HCT116 (cell line): ENCODE results near the gene PRRG4. TPM values are rescaled to one million over a fixed set of nuclear protein-coding genes. Genes with fewer than 3 reads are reported as not detected.

Source experiments
- ATAC-seq: fragments of 200-7000 bp; cut with Tn5 transposase; 2 replicates; pipeline ENCODE4 v1.9.1; 2020; ENCODE audit warnings: mild to moderate bottlenecking, moderate library complexity
- BruUV-seq: library from RNA; stranded (reverse); fragments of 400-500 nt; replicated peaks from 2 replicates; lab custom pipeline; 2021; lab: Mats Ljungman, UMichigan
- CTCF ChIA-PET: fragments of 300-600 bp; sonication (Branson Sonifier 250); formaldehyde crosslinking; loops from one replicate; lab custom pipeline; 2021; ENCODE audit warnings: antibody characterized with exemption; lab: Charles Lee
- POLR2A ChIA-PET: fragments of 300-600, 350-600 bp; sonication (Branson Sonifier 250); formaldehyde crosslinking; loops from one replicate; lab custom pipeline; 2021; ENCODE audit warnings: antibody characterized with exemption; lab: Charles Lee
- RAD21 ChIA-PET, 2 experiments: fragments of 300-600 bp; sonication (Branson Sonifier 250); formaldehyde crosslinking; loops; one replicate each; lab custom pipeline; 2023; ENCODE audit warnings: low total read pairs in 2 of 2; ENCODE audit not compliant: uncharacterized antibody in 2 of 2, unreplicated experiment in 2 of 2, low non-redundant PET in 1 of 2; lab: Charles Lee
- DNase-seq: peaks from one replicate; pipeline ENCODE4 v3.0.0-alpha.2; 2010; ENCODE audit warnings: low read depth, low spot score
- H2AFZ ChIP-seq: fragments of 200-600 bp; shearing (Covaris generic), sonication (generic); 2 replicates; pipeline ENCODE4 v1.6.1; 2017; ENCODE audit warnings: low read depth, mixed run types, mixed read lengths, antibody characterized with exemption, low read length; ENCODE audit not compliant: poor library complexity, severe bottlenecking
- H3K27ac ChIP-seq: 2 replicates; pipeline ENCODE4 v1.5.1; 2012; ENCODE audit warnings: low read depth, low read length
- H3K27me3 ChIP-seq: fragments of 200-600 bp; sonication (generic); 2 replicates; pipeline ENCODE4 v1.6.1; 2016; ENCODE audit warnings: mixed run types, low read length, mixed read lengths; ENCODE audit not compliant: insufficient read depth
- H3K36me3 ChIP-seq, 2 experiments: fragments of 200-500 bp in 1 of 2; fragments of 200-600 bp in 1 of 2; sonication (Bioruptor generic) in 1 of 2; sonication (generic) in 1 of 2; 2 replicates each; pipeline versions ENCODE4 v1.5.1 to v1.6.1; 2014 to 2016; ENCODE audit warnings: low read length in 2 of 2, inconsistent platforms in 1 of 2, mixed read lengths in 1 of 2, mixed run types in 1 of 2; ENCODE audit not compliant: insufficient read depth in 2 of 2, control insufficient read depth in 1 of 2
- H3K4me1 ChIP-seq, 2 experiments: fragments of 200-600 bp in 1 of 2; sonication (generic) in 1 of 2; 2 replicates each; pipeline versions ENCODE4 v1.5.1 to v1.6.1; 2012 to 2017; ENCODE audit warnings: low read length in 2 of 2, inconsistent platforms in 1 of 2, mild to moderate bottlenecking in 1 of 2, mixed read lengths in 1 of 2, mixed run types in 1 of 2, moderate library complexity in 1 of 2; ENCODE audit not compliant: insufficient read depth in 2 of 2, control insufficient read depth in 1 of 2
- H3K4me2 ChIP-seq: fragments of 200-600 bp; sonication (generic); 2 replicates; pipeline ENCODE4 v1.6.1; 2017; ENCODE audit warnings: mixed run types, low read length, mixed read lengths
- H3K4me3 ChIP-seq, 2 experiments: fragments of 200-600 bp in 1 of 2; sonication (generic) in 1 of 2; replicated peaks in 1 of 2; 2 replicates each; pipeline ENCODE4 v1.5.1; 2011 to 2016; ENCODE audit warnings: low read length in 2 of 2, control low read depth in 1 of 2, low read depth in 1 of 2, mild to moderate bottlenecking in 1 of 2, mixed read lengths in 1 of 2, mixed run types in 1 of 2
- H3K79me2 ChIP-seq: fragments of 200-600 bp; sonication (generic); 2 replicates; pipeline ENCODE4 v1.6.1; 2017; ENCODE audit warnings: mild to moderate bottlenecking, mixed run types, low read length, moderate library complexity, mixed read lengths; ENCODE audit not compliant: insufficient read depth
- H3K9ac ChIP-seq: fragments of 200-600 bp; sonication (generic); 2 replicates; pipeline ENCODE4 v1.6.1; 2016; ENCODE audit warnings: low read length, mixed read lengths
- H3K9me2 ChIP-seq: fragments of 200-600 bp; sonication (generic), shearing (Covaris generic); 2 replicates; pipeline ENCODE4 v1.6.1; 2017; ENCODE audit warnings: mixed run types, mild to moderate bottlenecking, moderate library complexity; ENCODE audit not compliant: insufficient read depth
- H3K9me3 ChIP-seq, 2 experiments: fragments of 200-500 bp in 1 of 2; fragments of 200-600 bp in 1 of 2; sonication (Bioruptor generic) in 1 of 2; sonication (generic) in 1 of 2; 2 replicates each; pipeline ENCODE4 v1.6.1; 2014 to 2017; ENCODE audit warnings: low read length in 2 of 2, mixed read lengths in 2 of 2, inconsistent platforms in 1 of 2, low read depth in 1 of 2, mild to moderate bottlenecking in 1 of 2, mixed run types in 1 of 2, moderate library complexity in 1 of 2; ENCODE audit not compliant: control insufficient read depth in 1 of 2, insufficient read depth in 1 of 2
- H4K20me1 ChIP-seq: fragments of 200-600 bp; sonication (generic), shearing (Covaris generic); 2 replicates; pipeline ENCODE4 v1.6.1; 2017; ENCODE audit warnings: mixed run types, mild to moderate bottlenecking, moderate library complexity; ENCODE audit not compliant: insufficient read depth
- ATF3 ChIP-seq: IDR thresholded peaks from 2 replicates; pipeline ENCODE4 v1.6.1; 2012
- CEBPB ChIP-seq: IDR thresholded peaks from 2 replicates; pipeline ENCODE4 v1.6.1; 2012; ENCODE audit warnings: low read depth
- CTCF ChIP-seq, 3 experiments: fragments of 200-600 bp in 1 of 3; sonication (generic) in 1 of 3; IDR thresholded peaks in 2 of 3; conservative IDR thresholded peaks in 1 of 3; 2 replicates each; pipeline ENCODE4 v1.5.1; 2012 to 2017; ENCODE audit warnings: low read depth in 2 of 3, low read length in 2 of 3, antibody characterized with exemption in 1 of 3, borderline replicate concordance in 1 of 3, control low read depth in 1 of 3, mild to moderate bottlenecking in 1 of 3, mixed read lengths in 1 of 3, mixed run types in 1 of 3, moderate library complexity in 1 of 3; ENCODE audit not compliant: insufficient read depth in 1 of 3
- EGR1 ChIP-seq: IDR thresholded peaks from 2 replicates; pipeline ENCODE4 v1.6.1; 2012; ENCODE audit warnings: low read depth
- ELF1 ChIP-seq: IDR thresholded peaks from 2 replicates; pipeline ENCODE4 v1.6.1; 2012; ENCODE audit warnings: low read depth, borderline replicate concordance
- JUND ChIP-seq: IDR thresholded peaks from 2 replicates; pipeline ENCODE4 v1.6.1; 2012
- MAX ChIP-seq: IDR thresholded peaks from 2 replicates; pipeline ENCODE4 v1.6.1; 2012
- POLR2AphosphoS5 ChIP-seq: IDR thresholded peaks from 2 replicates; pipeline ENCODE4 v1.6.1; 2011; ENCODE audit warnings: mild to moderate bottlenecking, low read depth, low read length, moderate library complexity
- RAD21 ChIP-seq: IDR thresholded peaks from 2 replicates; pipeline ENCODE4 v1.6.1; 2012; ENCODE audit warnings: low read depth, mild to moderate bottlenecking
- REST ChIP-seq: IDR thresholded peaks from 2 replicates; pipeline ENCODE4 v1.6.1; 2012; ENCODE audit warnings: low read depth
- SIN3A ChIP-seq: IDR thresholded peaks from 2 replicates; pipeline ENCODE4 v1.6.1; 2012; ENCODE audit warnings: low read depth
- SP1 ChIP-seq: IDR thresholded peaks from 2 replicates; pipeline ENCODE4 v1.6.1; 2012; ENCODE audit warnings: low read depth
- TCF7L2 ChIP-seq: IDR thresholded peaks from 2 replicates; pipeline ENCODE4 v1.7.0; 2011; ENCODE audit warnings: borderline replicate concordance, inconsistent platforms; ENCODE audit not compliant: insufficient read depth, insufficient read length; ENCODE audit errors: extremely low read depth
- ZFX ChIP-seq: fragments of 450-650 bp; IDR thresholded peaks from 2 replicates; pipeline ENCODE4 v1.6.1; 2017
- ZNF274 ChIP-seq: fragments of 200-500 bp; sonication (Bioruptor generic); IDR thresholded peaks from 2 replicates; pipeline ENCODE4 v1.6.1; 2014; ENCODE audit warnings: mild to moderate bottlenecking, low read depth, low read length, inconsistent platforms
- intact Hi-C: fragments of 100-400 bp; cut with micrococcal nuclease; formaldehyde crosslinking; loops from 2 replicates; pipeline ENCODE4 v1.10.0; 2022
- total RNA-seq: library from RNA; stranded (reverse); gene quantifications from one replicate; pipeline ENCODE4 v1.2.1, GENCODE V29; 2021; ENCODE audit not compliant: unreplicated experiment

The PRRG4 gene
- total RNA-seq, 1 experiment from 2014 or later = 5.4 TPM

- H3K4me3 ChIP-seq = no peak overlapping the region
- no peaks in the 10 kb centered on the region for H3K36me3 ChIP-seq
- H3K9me2 ChIP-seq = no peaks in the 10 kb centered on the region
- DNase-seq (no peak), ATAC-seq (peak; percentile 91)
- RAD21 ChIA-PET = no interaction called here
- TF ChIP-seq CTCF (IDR thresholded peaks at IDR 0.05 in 2 of 3, conservative IDR thresholded peaks at IDR 0.05 in 1 of 3; ENCODE audit: borderline replicate concordance in 1 of 3, insufficient read depth in 1 of 3, low read depth in 2 of 3, low read length in 2 of 3) = peak; percentile 28 to 72 (median 53); a peak in 4 of 6 replicates
- TF ChIP-seq ZFX = no peak
- TF ChIP-seq RAD21 = peak; percentile 41; the same call in 1 of the 2 replicates
- H3K4me1 ChIP-seq = no peaks in the 10 kb centered on the region
- no peak overlapping the region for H3K9ac ChIP-seq
- no peaks in the 10 kb centered on the region for H3K9me3 ChIP-seq
- H3K27me3 ChIP-seq = no peaks in the 10 kb centered on the region
- no peaks in the 10 kb centered on the region for H3K79me2 ChIP-seq
- no TSS peak for BruUV-seq
- H3K4me2 ChIP-seq = no peak overlapping the region
- no peak overlapping the region for H2AFZ ChIP-seq
- no peak overlapping the region for H3K27ac ChIP-seq
- CTCF ChIA-PET = no interaction called here
- POLR2A ChIA-PET = no interaction called here
- intact Hi-C loops = loop anchor here (10.0 kb wide), 1 partner anchor 194 kb away; no protein-coding TSS in a partner anchor
- H4K20me1 ChIP-seq = no peaks in the 10 kb centered on the region
Measured at GRCh38 chr11:32870676-32871075, 40.9 kb downstream of the PRRG4 start.

GRCh38 chr11:32874132-32874531 is 44.4 kb downstream of the PRRG4 start:
- no peak for ATAC-seq
- TF ChIP-seq REST (no peak), ZNF274 (no peak), MAX (no peak), CEBPB (no peak), ELF1 (no peak), JUND (no peak), TCF7L2 (no peak), POLR2AphosphoS5 (no peak), SIN3A (no peak), ATF3 (no peak), EGR1 (no peak), ZFX (no peak), SP1 (no peak)

More at GRCh38 chr11:32874132-32874531, 44.4 kb downstream of the PRRG4 start:
- H3K36me3 ChIP-seq = no peaks in the 10 kb centered on the region
- no peak overlapping the region for H3K27ac ChIP-seq
- ChIA-PET RAD21 (no interaction called here), CTCF (no interaction called here), POLR2A (no interaction called here)
- H3K27me3 ChIP-seq = no peaks in the 10 kb centered on the region
- no peak overlapping the region for H2AFZ ChIP-seq
- intact Hi-C loops = loop anchor here (10.0 kb wide), 1 partner anchor 191 kb away; no protein-coding TSS in a partner anchor
- no peaks in the 10 kb centered on the region for H3K4me1 ChIP-seq
- H3K79me2 ChIP-seq = no peaks in the 10 kb centered on the region
- DNase-seq = no peak
- no peak overlapping the region for H3K4me3 ChIP-seq
- no peaks in the 10 kb centered on the region for H3K9me3 ChIP-seq
- H3K4me2 ChIP-seq = no peak overlapping the region
- no peak overlapping the region for H3K9ac ChIP-seq
- BruUV-seq = no TSS peak
- H3K9me2 ChIP-seq = no peaks in the 10 kb centered on the region
- no peaks in the 10 kb centered on the region for H4K20me1 ChIP-seq
